GM10847 (cell line): ENCODE data around the gene NT5DC1.

Experiments used
- POLR2A ChIP-seq: IDR thresholded peaks from 2 replicates; pipeline ENCODE4 v1.6.1; 2011; ENCODE audit not compliant: insufficient read length; ENCODE audit errors: extremely low read depth

NT5DC1 gene

GRCh38 chr6:116074732-116075390, 25.8 kb upstream of the NT5DC1 start:
- TF ChIP-seq POLR2A, result no peak

- no peak for TF ChIP-seq POLR2A
These were observed 22.1 kb upstream of the NT5DC1 start for GRCh38 chr6:116078522-116078921.

- TF ChIP-seq POLR2A, result no peak
These were observed 21.7 kb upstream of the NT5DC1 start for GRCh38 chr6:116078945-116079344.

- TF ChIP-seq POLR2A, result no peak
These were observed 17.6 kb upstream of the NT5DC1 start for GRCh38 chr6:116083052-116083451.

- TF ChIP-seq POLR2A, result no peak
These were observed 16.4 kb upstream of the NT5DC1 start for GRCh38 chr6:116084284-116084683.

GRCh38 chr6:116087437-116088027, 13.1 kb upstream of the NT5DC1 start:
- no peak for TF ChIP-seq POLR2A

- TF ChIP-seq POLR2A, result no peak
These were observed 11.7 kb upstream of the NT5DC1 start for GRCh38 chr6:116088946-116089345.

- TF ChIP-seq POLR2A, result no peak
These were observed 10.4 kb upstream of the NT5DC1 start for GRCh38 chr6:116090251-116090650.

GRCh38 chr6:116094041-116094440, 6.6 kb upstream of the NT5DC1 start:
- no peak for TF ChIP-seq POLR2A

- TF ChIP-seq POLR2A, result no peak
These were observed 3.5 kb upstream of the NT5DC1 start for GRCh38 chr6:116096979-116097816.

- no peak for TF ChIP-seq POLR2A
These were observed 1.6 kb upstream of the NT5DC1 start for GRCh38 chr6:116099036-116099435.

GRCh38 chr6:116101302-116101718, 657 bp downstream of the NT5DC1 start:
- TF ChIP-seq POLR2A, result no peak

GRCh38 chr6:116101790-116102189, 1.1 kb downstream of the NT5DC1 start:
- TF ChIP-seq POLR2A, result no peak

GRCh38 chr6:116102873-116103272, 2.2 kb downstream of the NT5DC1 start:
- no peak for TF ChIP-seq POLR2A

GRCh38 chr6:116104636-116105035, 4.0 kb downstream of the NT5DC1 start:
- no peak for TF ChIP-seq POLR2A

- TF ChIP-seq POLR2A, result no peak
These were observed 4.6 kb downstream of the NT5DC1 start for GRCh38 chr6:116105247-116105646.
